EH (cell line): ENCODE data around the gene RAB11FIP3.

ENCODE experiments used
- DNase-seq: peaks from one replicate; pipeline ENCODE4 v3.0.0-alpha.2; 2015; ENCODE audit warnings: low read depth

RAB11FIP3 gene

DNA sequence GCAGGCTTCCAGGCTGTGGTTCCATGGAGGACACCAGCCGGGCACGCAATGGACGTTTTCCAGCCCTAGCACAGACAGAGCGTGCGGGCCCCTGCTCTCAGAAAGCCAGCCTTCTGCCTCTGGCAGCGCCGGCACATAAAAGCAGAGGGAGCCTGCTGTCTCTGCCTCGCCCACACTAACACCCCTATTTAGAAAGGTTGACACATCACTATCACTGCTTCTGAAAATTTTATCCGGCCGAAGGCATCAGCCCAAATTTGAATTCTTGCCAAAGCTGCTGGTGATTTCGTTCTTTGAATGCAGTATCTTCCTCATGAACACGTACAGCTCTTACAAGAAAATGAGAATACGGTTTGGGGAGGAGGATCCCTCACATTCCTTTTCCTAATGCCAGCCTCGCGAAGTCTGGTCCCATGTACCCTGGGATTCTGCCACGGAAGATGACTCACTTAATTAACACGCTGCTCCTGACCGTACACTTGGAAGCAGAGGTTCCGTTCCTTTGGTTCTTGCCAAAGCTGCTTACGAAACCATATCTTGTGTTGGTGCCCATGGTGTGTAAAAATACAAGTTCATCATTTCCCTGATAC lies 1.3 kb upstream of the RAB11FIP3 start:
- peak; percentile 99 for DNase-seq

DNA sequence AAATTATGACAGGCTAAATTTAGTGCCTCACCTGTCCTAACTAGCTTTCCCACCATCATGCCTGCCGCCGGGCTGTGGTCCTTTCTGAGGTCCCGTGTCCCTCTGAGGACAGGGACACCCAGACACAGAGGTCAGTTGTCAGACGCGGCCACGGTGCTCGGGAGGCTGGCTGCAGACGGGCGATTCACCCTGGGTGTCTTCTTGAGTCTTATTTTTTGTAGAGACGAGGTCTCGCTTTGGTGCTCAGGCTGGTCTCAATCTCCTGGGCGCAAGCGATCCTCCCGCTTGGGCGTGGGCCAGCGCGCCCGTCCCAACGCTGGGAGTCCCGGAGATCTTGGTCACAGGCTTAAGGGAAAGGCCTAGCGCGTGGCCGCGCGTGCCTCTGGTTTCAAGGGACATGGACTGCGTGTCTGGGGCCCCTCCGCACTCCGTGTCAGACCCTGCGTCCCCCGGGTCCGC lies 797 bp upstream of the RAB11FIP3 start:
- DNase-seq = no peak

DNA sequence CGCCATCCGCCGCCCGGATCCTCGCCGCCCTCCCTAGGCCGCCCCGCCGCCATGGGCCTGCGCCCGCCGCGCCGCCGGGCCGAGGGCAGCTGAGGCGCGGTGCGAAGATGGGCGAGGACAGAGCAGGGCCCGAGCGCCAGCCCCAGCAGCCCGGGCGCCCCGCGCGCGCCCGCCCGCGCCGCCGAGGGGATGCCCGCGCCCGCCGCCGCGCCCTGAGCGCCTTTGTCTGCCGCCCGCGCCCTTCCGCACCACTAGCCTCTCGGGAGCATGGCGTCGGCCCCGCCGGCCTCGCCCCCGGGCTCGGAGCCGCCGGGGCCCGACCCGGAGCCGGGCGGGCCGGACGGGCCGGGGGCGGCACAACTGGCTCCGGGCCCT lies 278 bp downstream of the RAB11FIP3 start:
- no peak for DNase-seq

DNA sequence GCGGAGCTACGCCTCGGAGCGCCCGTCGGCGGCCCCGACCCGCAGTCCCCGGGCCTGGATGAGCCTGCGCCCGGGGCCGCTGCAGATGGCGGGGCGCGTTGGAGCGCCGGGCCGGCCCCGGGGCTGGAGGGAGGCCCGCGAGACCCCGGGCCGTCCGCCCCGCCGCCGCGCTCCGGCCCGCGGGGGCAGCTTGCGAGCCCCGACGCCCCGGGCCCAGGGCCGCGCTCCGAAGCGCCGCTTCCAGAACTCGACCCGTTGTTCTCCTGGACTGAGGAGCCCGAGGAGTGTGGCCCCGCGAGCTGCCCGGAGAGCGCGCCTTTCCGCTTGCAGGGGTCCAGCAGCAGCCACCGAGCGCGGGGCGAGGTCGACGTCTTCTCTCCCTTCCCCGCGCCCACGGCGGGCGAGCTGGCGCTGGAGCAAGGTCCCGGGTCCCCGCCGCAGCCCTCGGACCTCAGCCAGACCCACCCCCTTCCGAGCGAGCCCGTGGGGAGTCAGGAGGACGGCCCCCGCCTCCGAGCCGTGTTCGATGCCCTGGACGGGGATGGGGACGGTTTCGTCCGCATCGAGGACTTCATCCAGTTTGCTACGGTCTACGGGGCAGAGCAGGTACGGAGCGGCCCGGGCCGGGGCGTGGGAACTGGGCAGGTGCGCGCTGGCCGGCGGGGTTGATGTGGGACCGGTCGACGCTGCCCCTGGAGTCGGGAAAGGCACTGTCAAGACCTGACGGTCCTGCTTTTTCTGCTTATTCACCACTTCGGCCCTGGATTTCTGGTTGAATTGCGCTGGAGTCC lies 861 bp downstream of the RAB11FIP3 start:
- peak; percentile 15 for DNase-seq

DNA sequence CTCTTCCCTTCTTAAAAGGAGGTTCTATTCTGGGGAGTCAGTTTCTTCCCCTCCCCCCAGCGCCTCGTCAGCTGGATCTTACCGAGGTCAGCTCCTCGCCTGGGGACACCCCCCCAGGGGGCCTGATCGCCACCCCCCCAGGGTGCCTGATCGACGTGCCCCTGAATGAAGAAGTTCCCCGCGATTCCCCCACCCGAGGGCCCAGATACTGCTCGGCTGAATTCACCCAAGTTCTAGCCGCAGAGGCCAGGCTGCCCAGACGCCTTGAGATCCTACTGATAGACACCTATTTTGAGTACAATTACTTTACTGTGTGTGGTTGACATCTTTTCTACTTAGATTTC lies 1.4 kb downstream of the RAB11FIP3 start:
- peak; percentile 22 for DNase-seq

DNA sequence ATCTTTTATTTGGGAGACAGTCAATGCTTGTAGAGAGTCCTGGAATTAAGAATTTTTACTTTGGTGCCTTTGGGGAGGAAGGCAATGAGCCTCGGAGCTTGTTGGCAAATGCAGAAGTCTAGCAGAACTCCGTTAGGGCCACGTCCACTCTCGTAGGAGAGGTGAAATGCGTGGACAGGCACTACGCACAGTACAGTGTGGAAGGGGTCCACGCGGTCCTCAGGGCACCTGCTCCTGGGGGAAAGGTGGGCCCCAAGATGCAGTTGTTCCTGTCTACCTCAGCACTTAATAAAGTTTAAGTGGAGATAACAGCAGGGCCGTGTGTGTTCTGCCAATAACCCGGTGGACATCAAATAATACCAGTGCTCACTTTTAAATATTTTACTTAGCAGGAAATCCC lies 1.8 kb downstream of the RAB11FIP3 start:
- no peak for DNase-seq

DNA sequence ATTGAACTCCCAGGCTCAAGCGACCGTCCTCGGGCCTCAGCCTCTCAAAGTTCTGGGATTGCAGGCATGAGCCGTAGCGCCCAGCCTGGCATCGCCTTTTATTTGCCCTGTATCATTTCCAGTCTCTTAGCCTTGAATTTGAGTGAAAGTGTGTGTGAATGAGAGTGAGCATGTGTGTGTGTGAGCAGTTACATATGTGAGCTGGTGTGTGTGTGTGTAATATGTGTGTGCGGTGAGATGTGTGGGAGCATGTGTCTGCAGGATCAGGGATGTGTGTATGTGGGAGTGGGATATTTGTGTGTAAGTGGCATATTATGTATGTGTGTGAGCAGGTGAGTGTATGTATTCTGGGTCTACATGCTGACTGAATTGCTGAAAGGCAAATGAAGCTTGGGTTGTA lies 5.5 kb downstream of the RAB11FIP3 start:
- DNase-seq = no peak

DNA sequence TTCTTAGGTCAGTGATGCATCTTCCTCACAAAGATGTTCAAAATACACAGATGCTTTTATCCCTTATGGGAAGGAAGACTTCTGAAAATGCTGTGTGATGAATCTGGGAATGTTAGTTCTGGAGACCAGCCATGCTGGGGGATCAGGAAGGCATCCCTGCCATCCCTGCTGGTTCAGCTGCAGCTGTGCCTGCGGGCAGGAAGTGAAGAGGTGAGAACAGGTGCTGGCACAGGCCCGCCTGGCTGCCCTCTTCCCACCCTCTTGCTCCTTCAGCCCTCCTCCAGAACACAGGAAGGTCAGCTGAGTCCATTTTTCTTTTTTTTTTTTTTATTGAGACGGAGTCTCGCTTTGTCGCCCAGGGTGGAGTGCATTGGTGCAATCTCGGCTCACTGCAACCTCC lies 15.2 kb downstream of the RAB11FIP3 start:
- peak; percentile 27 for DNase-seq

DNA sequence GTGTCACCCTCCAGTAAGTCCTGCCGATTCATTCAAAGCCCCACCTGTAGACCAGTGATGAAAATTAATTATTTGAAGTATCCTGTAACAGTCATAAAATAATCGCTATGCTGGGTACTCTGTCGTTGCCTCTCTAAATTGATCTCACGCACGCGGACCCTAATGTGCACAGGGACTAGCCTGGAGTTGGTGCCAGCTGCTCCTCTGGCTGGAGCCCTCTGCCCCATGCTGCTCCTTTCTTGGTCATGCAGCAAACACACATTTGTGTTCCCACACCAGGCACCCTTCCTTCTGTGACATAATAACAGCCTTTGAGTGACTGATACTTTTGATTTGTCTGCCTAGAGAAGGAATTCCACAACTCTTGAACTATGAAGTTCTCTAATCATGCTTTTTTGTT lies 16.0 kb downstream of the RAB11FIP3 start:
- no peak for DNase-seq

DNA sequence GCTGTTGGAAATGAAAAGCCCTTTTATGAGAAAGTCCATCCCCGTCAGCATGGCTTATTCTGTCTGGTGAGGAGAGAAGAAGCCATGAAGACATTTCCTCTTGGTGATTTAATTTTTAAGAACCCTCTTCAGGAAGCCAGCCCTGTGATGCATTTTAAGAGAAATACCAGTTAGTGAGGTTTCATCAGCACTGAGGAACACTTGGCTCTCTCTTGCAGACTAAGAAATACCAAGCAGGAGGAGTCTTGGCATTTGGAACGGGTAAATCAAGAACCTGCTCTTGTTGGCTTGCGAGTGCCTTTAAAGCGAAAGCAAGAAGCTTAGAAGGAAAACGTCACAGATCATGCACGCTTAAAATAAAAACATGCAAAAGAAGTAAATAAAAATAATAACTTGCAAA lies 17.5 kb downstream of the RAB11FIP3 start:
- no peak for DNase-seq

DNA sequence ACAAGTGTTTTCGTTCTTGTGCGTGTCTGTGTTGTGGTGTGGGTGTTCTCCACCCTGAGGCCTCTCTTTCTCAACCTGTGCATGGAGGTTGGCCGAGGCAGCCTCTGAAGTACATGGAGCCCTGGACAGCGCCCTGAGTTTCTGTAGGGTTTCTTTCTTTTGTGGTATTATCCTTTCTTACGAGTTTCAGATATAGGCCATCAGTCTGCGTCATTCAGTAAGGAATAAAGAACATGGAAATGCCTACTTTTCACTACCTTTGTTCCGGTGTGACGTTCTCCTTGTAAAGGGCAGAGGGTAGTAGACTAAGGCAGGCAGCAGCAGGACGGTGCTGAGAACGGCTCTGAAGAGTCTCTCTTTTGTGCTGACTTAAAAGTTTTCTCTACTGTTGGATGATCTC lies 18.6 kb downstream of the RAB11FIP3 start:
- DNase-seq = no peak

DNA sequence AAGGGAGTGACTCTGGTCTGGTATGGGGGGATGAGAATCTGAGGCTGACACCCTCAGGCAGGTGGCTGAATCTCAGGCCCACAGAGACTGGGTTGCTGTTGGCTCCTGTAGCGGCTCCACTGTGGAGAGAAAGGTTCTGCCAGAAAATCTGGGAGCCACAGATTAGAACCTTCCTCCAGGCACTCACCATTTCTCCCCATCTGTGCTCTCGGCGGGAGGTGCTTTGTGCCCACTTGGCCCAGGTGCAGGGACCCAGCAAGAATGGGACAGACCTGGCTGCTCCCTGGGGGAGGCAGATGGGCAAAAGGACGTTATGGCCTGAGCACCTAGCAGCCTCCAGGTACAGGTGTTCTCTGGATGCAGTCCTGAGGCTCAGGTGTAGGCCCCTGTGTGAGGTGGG lies 20.1 kb downstream of the RAB11FIP3 start:
- DNase-seq = no peak

DNA sequence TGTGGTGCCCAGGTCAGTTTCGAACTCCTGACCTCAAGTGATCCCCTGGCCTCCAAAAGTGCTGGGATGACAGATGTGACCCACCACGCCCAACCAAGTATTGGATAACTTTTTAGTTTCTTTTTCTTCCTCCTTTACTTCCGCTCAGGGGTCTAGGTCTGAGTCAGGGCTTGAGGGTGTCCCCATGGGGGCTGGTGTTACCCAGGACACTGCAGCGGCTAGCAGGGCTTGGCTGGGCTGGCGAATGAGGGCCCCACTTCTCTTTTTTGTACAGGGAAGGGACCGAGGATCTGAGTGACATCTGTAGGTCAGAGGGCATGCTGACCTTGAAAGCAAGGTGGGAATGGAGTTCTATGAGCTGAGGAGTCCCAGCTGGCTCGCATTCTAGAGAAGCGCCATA lies 24.9 kb downstream of the RAB11FIP3 start:
- no peak for DNase-seq

DNA sequence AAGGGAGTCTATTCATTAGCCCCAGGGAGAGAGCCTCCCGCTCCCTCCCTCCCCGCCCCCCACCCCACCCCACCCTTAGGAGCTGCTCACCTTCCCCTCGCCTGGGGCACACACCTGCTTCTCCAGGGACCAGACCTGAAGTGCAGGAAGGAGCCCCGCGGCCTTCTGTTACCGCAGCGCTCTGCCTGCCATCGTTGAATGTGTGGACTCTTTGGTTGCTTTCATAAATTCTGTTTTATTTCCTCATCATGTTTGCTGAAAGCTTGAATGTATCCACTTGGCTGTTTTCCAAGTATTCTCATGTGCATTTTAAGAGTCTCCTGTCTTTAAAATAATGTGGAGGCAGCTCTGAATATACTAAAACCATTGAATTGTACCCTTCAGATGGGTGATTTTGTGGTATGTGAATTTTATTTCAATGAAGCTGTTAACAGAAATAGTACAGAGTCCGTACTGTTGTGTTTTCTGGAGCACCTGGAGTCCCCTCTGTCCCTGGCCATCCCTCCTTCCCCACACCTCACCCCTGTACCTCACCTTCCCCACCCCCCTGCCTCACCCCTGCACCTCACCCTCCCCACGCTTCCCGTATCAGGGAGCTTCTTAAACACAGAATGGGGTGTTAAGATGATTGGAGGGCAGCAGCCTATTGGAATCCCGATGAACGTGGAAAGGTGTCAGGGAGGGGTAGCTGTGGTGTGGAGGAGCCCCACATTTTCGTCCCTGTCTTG lies 25.5 kb downstream of the RAB11FIP3 start:
- DNase-seq = no peak

DNA sequence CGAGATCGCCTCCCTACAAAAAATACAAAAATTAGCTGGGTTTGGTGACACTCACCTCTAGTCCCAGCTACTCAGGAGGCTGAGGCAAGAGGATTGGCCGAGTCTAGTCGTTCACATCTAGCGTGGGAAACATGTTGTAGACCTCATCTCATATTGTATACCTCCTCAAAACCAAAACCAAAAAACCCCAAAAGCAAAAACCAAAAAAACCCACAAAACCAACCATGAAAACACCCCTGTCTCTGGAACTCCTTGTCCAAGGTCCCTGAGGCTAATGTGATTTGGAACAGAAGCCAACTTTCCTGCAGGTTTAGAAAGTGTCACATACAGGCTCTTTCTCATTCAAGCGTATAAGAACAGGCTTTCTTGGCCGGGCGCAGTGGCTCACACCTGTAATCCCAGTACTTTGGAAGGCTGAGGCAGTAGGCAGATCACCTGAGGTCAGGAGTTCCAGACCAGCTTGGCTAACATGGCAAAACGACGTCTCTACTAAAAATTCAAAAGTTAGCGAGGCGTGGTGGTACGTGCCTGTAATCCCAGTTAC lies 29.0 kb downstream of the RAB11FIP3 start:
- no peak for DNase-seq

DNA sequence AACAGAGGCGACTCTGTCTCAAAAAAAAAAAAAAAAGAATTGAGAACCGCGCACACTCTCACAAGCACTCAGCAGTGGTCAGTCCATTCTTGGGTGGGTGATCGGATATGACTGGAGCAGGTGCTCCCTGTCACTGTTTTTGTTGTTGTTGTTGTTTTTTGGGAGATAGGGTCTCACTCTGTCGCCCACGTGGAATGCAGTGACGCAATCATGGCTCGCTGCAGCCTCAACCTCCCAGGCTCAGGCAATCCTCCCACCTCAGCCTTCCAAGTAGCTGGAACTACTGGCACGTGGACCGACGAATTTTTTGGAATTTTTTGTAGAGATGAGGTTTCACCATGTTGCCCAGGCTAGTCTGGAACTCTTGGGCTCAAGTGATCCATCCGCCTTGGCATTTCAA lies 30.0 kb downstream of the RAB11FIP3 start:
- DNase-seq = no peak

DNA sequence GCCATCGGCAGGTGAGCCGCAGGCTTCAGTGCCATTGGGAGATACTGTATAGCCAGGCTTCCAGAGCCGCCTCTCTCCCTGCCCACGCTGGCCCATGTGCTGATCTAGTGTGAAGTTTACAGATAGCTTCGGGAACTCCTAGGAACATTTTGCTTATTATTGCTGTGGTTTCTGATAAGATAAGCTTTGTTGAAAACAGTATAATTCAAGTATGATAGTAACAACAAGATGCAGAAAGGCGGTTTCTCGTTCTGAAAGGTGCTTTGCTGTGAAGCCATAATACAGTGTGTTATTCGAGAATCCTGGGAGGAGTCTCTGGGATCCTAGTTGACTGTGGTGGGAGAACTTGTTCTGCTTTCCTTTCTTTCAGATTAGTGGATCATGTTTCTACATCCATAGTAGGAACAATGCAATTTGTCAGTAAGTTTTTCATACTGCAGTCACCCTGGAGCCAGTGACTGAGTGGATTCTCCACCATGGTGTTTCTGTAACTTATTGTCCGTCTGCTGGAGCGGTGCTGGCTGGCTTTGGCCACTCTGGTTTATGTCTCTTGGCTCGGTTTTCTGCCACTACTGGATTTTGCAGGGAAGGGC lies 31.5 kb downstream of the RAB11FIP3 start:
- DNase-seq = peak; percentile 21

DNA sequence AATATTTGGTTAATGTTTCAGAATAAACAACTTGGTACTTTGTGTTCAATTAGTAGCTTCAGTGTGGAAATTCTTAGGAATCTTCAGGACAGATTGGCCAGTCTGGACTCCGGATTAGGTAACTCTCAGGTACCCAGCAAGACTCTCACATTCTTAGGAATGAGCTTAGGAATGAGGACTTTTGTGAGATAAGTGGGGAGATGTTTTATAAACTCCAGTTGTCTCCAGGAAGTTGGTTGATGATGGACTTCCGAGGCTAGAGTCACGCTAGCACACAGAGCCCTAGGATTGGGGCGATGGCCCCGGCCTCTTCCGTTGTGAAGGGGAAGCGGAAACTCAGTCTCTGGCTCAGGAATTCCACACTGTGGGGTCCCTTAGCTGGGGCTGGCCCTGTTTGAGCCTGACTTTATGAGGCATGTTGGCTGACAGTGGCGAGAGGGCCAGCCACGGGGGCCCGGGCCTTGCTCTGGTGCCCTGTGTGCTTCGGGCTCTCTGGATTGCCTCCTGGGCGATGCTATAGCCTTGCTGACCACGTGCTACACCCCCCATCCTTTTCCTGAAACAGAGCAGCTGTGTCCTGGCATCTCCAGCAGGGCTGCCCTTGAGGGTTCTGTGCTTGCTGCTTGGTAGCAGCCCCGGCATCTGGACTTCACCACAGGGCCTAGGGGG lies 32.4 kb downstream of the RAB11FIP3 start:
- DNase-seq = peak; percentile 49

DNA sequence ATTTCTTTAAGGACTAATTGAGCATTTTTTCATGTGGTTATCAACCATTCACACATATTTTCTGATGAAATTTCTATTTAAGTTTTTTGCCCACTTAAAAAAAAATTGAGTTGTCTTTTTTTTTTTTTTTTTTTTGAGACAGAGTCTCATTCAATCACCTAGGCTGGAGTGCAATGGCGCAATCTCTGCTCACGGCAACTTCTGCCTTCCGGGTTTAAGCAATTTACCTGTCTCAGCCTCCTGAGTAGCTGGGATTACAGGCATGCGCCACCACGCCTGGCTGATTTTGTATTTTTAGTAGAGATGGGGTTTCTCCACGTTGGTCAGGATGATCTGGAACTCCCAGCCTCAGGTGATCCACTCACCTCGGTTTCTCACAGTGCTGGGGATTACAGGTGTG lies 34.3 kb downstream of the RAB11FIP3 start:
- DNase-seq = no peak

DNA sequence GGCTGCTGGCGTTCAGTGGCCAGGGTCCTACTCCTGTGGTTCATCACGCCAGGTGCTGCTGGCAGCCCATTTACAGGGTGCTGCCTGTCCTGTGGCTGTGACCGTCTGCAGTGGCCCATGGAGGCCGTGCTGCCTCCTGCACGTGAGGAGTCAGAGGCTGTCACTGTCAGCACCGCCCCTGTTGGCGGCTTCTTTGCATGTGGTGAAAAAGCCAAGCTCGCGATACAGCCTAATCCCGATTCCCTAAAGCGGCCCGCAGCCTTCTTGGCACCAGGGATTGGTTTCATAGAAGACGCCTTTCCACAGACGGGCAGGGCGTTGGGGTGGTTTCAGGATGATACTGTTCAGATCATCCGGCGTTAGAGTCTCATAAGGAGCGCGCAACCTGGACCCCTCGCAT lies 35.3 kb downstream of the RAB11FIP3 start:
- DNase-seq = no peak

DNA sequence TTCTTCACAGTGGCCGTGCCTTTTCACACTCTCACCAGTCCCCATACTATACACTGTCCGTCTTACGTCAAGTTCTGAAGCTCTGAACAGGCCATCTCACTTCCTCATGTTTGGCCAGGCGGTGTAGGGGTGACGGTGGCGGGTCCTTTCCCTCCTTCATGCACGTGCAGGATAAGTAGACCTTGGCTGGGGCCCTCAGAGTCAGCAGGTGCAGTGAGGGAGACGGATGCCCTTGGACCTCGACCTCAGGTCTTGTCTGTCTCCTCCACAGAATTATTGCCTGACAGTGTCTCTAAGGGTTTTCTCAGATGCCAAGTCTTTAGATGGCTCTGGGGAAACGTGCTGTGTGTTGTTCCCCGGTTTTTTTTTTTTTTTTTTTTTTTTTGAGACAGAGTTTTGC lies 37.6 kb downstream of the RAB11FIP3 start:
- no peak for DNase-seq

DNA sequence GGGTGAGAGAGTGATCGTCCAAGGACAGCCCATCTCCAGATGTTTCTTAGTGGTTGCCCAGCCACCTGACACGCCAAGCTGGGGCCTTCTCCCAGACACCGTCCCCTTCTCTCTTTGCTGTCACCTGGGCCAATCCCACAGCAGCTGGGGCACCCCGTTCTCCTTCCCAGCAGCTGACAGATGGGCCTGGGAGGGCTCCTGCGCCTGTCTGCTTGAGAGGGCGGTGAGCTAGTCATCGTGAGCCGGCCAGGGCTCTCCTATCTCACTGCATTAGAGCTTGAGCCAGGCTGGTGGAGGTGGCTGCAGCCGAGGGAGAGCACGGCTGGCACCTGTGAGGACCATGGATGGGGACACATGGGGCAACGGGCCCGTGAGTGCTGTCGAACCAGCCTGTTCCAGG lies 41.2 kb downstream of the RAB11FIP3 start:
- DNase-seq = no peak
